GM18498 (cell line): ENCODE measurements around the gene ZNF69.
"Not testable (repeated sequence)": the region's sequence is repeated elsewhere in the genome, so short reads cannot be mapped to it uniquely, and the experiment has no call there.

ENCODE experiments used
- ATAC-seq: cut with Tn5 transposase; IDR thresholded peaks from one replicate; pipeline ENCODE4 v1.9.1; 2021; ENCODE audit warnings: mild to moderate bottlenecking, moderate library complexity; ENCODE audit not compliant: unreplicated experiment

The ZNF69 gene

DNA sequence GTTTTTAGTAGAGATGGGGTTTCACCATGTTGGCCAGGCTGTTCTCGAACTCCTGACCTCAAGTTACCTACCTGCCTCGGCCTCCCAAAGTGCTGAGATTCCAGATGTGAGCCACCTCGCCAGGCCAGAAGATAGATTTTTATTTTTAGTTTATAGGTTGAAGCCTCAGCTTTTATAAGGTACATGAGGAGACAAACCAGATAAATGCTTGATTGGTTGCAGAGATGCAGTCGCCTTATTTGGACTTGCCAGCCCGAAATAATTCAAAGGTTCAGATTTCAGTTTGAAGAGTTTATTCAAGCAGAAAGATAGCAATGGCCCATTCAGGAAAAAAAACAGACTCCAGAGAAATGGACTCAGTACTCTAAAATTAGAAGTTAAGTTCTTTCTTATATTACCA is 3.1 kb downstream of the ZNF69 start:
- no peak for ATAC-seq

DNA sequence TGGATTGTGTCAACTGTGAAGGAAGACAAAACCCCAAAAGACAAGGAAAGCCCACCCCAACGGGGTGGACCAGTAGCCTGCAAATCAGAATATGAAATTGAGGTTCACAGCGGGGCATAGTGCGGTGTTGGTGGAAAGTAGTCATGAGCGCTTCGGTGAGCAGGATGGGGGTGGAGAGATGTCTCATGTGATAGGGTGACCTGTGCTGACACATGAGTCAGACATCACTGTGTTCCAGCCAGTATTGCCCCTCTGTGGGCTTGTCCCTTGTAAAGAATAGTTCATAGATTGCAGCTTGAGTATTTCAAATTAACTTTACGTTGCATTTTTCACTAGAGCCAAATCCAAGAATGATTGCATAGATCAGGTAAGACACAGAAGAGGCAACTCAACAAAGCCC is 7.3 kb downstream of the ZNF69 start:
- no peak for ATAC-seq

DNA sequence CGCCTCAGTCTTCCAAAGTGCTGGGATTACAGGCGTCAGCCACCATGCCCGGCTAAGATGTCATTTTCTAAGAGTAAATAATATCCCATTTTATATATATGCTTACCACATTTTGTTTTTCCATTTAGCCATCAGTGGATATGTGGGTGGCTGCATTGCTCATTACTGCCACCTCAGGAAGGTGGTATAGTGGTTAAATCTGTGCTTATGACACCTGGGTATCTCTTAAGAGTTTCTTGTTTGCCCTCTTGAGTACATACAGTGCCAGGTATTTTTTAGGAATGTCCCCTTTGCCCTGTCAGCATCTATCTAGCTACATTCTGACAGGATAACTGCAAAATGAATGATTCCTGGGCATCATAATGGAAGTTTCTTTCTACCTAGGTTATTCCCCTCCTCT is 14.6 kb downstream of the ZNF69 start:
- no peak for ATAC-seq

DNA sequence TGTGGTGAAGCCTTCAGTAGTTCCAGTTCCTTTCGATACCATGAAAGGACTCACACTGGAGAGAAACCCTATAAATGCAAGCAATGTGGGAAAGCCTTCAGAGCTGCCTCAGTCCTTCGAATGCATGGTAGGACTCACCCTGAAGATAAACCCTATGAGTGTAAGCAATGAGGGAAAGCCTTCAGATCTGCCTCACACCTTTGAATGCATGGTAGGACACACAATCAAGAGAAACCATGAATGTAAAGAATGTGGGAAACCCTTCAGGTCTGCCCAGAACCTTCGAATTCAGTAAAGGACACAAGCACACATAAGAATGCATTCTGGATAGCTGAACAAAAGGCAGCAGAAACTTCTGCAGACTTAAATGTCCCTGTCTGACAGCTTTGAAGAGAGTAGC is 18.3 kb downstream of the ZNF69 start:
- no peak for ATAC-seq

DNA sequence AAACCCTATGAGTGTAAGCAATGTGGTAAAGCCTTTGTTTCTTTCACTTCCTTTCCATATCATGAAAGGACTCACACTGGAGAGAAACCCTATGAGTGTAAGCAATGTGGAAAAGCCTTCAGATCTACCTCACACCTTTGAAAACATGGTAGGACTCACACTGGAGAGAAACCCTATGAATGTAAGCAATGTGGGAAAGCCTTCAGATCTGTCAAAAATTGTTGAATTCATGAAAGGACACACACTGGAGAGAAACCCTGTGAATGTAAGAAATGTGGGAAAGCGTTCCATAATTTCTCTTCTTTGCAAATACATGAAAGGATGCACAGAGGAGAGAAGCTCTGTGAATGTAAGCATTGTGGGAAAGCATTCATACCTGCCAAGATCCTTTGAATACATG is 24.4 kb downstream of the ZNF69 start:
- not testable (repeated sequence) for ATAC-seq

DNA sequence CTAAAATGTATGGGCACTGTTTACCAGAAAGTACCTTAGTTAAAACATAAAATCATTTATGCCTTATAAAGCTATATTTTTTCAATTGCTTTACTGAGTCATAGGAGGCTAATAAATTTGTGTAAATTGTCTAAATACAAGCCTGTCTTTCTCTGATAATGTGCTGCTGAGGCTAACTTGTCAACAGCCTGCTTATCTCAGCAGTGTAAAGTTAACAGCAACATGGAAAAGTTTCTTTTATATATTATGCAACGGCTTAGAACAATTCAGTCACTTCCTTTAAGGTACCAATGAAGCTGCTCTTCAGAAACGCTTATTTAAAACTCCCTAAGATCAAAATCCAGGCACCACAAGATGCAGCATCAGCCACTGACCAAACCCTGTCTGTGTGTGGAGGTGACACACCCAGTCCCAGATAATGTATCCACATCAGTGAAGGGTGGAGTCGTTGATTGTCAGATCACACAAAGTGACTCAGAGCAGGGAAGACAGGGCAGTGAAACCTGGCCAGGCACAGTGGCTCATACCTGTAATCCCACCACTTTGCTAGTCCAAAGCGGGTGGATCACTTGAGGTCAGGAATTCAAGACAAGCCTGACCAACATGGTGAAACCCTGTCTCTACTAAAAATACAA is 27.0 kb downstream of the ZNF69 start:
- not testable (repeated sequence) for ATAC-seq

DNA sequence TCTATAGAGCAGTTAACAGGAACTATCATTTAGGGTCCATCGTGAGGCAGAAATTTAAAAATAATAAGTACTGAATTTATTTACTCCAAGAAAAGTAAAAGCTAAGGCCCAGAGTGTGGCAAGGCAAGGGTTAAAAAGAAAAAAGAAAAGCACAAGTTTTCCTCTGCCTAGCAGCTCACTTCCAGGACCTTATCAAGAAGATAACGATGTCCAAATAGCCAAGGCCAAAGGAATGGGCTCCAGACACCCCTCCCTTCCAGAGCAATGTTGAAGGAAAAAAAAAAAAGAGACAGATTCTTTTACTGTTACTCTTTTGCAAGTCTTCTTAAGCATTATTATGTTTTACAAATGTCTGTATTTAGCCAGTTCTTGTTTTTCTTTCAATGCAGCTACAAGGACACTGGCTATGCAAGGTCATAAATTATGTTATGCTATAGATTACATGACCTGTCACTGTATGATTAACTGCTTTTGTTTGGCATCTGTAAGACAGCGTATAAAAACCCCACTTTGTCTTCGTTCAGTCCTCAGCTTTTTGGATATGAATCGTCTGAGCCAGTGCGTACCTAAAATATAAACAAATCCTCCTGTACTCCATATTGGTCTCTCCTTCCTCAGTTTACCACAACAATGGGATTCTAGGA is 34.4 kb downstream of the ZNF69 start:
- ATAC-seq, result no peak

DNA sequence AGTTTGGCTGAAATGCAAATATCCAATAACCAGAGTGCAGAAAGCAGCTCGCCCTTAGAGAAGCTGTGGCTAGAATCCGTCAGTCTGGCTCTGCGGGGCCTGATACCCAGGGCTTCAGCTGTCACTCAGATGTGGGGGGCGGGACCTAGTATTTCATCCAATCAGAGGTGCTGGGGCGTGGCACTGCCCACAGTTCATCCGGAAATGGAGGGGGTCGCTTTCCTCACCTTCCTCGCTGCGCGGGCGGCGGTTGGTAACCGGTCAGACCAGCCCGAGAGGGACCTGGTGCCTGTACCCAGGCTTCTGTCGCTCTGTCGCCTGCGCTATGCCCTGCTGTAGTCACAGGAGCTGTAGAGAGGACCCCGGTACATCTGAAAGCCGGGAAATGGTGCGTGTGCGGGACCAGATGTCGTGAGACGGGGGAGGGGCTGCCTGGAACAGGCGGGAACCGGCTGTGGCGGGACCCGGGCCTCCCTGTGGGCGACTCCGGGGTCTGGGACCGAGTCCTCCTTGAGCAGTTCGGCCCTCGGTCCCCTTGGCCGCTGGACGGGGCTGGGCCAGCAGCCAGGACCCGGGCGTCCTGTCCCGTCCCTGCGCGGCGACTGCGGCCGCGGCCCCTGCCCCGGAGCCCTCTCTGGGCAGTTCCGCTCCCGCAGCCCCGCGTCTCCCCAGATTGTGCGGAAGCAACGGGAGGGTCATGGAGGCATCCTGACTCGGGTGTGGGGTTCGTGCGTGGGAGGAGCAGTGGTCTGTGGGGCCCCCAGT is 37.5 kb downstream of the ZNF69 start, which contains the start of gene ZNF700:
TSS of gene ZNF700 (plus strand) at position 222 of the 765 bp plus-strand sequence. CDS start at position 326, 104 bp downstream.
- peak; percentile 85 for ATAC-seq

DNA sequence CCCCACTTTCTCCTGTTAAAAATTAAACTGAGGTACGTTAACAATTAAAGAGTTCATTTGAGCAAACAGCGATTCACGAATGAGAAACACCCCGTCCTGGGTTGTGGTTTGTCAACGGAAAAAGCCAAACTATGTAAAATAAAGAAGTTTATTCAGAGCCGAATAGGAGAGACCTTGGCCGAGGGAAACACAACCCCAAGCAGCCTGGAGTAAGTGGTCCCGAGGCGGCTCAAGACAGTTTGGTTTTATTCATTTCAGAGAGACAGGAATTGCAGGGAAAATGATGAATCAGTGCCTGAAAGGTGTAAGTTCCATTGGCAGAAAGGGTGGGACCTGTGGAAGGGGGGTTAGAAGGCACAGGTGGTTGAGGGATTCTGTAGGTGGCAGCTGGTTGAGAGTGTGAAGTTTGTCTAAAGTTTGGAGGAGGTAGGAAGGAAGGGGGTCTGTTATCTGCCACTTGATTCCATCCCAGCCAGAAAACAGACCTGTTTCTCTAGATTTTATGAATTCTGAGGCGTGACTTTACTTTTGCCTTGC is 38.1 kb downstream of the ZNF69 start:
- ATAC-seq, result not testable (repeated sequence)

DNA sequence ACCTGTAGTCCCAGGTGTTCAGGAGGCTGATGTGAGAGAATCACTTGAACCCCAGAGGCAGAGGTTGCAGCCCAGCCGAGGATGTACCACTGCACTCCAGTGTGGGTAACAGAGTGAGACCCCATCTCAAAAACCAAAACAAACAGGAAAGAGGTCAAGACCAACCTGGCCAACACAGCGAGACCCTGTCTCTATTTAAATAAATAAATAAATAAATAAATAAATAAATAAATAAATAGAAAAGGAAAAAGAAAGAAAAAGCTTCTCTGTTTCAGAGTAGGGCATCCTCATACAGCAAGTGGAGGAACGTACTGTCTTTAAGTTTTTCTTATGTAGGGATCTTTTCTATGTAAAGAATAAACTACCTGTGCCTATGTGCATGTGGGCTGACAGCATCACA is 39.6 kb downstream of the ZNF69 start:
- no peak for ATAC-seq

DNA sequence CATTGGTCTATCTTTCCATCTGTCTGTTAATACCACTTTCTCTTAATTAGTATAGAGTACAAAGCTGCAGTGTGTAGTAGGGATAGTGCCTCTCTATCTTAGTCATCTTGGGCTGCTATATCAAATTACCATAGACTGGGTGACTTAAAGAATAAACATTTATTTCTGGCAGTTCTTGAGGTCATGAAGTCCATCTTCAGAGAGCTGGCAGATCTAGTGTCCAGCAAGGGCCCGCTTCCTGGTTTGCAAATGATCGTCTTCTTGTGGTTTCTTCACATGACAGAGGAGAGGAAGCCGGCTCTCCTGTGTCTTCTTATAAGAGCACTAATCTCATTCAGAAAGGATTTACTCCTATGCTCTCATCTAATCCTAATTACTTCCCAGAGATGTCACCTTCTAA is 43.5 kb downstream of the ZNF69 start:
- ATAC-seq, result no peak

DNA sequence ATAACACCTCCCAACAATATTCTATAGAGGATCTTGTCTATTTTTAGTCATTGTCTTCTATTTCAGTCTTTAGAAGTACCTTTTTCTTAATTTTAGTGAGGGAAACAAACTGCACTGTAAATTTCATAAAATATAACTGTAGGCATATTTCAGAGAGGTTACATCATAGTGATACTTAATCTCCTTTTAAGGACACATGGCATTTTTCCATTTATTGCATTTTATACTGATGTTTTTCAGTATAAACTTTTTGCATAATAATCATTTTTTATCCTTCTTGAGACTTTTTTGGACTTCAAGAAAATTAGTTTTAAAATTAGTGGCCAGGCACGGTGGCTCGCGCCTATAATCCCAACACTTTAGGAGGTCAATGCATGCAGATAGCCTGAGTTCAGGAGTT is 43.9 kb downstream of the ZNF69 start:
- no peak for ATAC-seq

DNA sequence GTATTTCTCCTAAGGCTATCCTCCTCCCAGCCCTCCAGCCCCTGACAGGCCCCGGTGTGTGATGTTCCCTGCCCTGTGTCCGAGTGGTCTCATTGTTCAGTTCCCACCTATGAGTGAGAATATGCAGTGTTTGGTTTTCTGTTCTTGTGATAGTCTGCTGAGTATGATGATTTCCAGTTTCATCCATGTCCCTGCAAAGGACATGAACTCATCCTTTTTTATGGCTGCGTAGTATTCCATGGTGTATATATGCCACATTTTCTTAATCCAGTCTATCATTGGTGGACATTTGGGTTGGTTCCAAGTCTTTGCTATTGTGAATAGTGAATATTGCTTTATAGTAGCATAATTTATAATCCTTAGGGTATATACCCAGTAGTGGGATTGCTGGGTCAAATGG is 48.2 kb downstream of the ZNF69 start:
- not testable (repeated sequence) for ATAC-seq

DNA sequence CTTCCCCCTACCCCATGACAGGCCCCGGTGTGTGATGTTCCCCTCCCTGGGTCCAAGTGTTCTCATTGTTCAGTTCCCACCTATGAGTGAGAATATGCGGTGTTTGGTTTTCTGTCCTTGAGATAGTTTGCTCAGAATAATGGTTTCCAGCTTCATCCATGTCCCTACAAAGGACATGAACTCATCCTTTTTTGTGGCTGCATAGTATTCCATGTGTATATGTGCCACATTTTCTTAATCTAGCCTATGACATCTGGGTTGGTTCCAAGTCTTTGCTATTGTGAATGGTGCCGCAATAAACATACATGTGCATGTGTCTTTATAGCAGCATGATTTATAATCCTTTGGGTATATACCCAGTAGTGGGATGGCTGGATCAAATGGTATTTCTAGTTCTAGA is 50.8 kb downstream of the ZNF69 start:
- not testable (repeated sequence) for ATAC-seq

DNA sequence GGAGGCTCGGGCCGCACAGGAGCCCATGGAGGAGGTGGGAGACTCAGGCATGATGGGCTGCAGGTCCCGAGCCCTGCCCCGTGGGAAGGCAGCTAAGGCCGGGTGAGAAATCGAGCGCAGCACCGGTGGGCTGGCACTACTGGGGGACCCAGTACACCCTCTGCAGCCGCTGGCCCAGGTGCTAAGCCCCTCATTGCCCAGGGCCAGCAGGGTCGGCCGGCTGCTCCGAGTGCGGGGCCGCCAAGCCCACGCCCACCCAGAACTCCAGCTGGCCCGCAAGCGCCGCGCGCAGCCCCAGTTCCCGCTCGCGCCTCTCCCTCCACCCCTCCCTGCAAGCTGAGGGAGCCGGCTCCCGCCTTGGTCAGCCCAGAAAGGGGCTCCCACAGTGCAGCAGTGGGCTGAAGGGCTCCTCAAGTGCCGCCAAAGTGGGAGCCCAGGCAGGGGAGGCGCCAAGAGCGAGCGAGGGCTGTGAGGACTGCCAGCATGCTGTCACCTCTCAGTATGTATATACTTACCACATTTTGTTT is 53.8 kb downstream of the ZNF69 start:
- ATAC-seq, result not testable (repeated sequence)

DNA sequence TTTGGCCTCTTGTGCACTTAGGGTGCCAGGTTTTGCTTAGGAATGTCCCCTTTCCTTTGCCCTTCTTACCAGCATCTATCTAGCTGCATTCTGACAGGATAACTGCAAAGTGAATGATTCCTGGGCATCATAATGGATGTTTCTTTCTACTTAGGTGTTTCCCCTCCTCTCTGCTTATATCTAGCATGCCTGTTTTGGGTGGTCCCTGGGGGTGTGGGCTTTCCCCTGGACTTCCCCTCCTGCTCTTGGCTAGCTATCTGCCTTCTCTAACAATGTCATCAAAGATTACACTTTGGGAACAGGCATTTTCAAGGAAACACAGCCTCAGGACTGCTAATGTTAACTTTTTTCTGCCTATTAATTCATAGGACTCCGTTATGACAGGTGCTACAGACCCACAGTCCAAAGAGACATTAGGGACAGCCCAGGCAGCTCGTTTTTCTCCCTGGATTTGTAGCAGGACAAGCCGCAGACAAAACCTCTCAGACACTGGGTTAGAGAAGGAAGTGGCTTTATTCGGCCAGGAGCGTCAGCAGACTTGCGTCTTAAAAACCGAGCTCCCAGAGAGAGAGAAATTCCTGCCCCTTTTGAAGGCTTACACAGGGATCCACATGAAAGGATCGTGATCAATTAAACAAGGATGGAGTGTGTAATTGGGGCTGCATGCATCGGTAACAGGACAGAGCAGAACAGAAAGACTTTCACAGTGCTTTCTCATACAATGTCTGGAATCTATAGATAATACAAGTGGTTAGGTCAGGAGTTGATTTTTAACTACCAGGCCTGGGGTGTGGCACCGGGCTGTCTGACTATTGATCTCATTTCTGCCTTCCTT is 54.6 kb downstream of the ZNF69 start:
- ATAC-seq, result no peak

DNA sequence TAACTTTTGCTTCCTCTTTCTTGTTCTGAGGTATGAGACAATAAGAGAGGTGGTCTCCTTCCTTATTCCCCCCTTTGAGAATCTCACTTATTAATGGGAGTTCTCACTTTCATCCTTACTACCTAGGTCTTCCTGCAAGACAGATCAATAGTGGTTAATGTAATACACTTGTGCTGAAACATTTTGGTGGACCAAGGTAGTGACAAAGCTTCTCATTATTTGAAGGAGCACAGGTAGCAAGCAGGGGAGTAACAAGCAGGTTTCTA is 55.2 kb downstream of the ZNF69 start:
- ATAC-seq, result no peak

DNA sequence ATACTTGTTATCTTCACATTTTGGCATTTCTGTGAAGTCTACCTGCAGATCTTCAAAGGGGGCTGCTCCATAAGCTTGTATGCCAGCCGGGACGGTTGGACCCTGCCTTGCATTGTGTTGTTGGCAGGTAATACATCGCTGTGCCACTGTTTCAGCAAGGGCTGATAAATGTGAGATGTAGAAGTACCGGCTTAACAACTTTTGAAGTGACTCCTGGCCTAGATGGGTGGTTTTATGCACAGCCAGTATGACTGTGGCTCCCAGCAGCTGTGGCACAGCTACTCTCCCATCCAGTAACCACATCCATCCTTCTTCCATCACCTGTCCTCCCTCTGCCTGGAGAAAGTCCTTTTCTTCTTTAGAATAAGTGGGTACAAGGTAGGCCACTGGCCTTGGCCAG is 57.1 kb downstream of the ZNF69 start:
- no peak for ATAC-seq

DNA sequence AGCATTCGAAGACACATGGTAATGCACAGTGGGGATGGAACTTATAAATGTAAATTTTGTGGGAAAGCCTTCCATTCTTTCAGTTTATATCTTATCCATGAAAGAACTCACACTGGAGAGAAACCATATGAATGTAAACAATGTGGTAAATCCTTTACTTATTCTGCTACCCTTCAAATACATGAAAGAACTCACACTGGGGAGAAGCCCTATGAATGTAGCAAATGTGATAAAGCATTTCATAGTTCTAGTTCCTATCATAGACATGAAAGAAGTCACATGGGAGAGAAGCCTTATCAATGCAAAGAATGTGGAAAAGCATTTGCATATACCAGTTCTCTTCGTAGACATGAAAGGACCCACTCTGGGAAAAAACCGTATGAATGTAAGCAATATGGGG is 61.1 kb downstream of the ZNF69 start:
- ATAC-seq, result no peak

DNA sequence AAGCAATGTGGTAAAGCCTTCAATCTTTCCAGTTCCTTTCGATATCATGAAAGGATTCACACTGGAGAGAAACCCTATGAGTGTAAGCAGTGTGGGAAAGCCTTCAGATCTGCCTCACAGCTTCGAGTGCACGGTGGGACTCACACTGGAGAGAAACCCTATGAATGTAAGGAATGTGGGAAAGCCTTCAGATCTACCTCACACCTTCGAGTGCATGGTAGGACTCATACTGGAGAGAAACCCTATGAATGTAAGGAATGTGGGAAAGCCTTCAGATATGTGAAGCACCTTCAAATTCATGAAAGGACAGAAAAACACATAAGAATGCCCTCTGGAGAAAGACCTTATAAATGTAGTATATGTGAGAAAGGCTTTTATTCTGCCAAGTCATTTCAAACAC is 61.6 kb downstream of the ZNF69 start:
- ATAC-seq, result no peak

DNA sequence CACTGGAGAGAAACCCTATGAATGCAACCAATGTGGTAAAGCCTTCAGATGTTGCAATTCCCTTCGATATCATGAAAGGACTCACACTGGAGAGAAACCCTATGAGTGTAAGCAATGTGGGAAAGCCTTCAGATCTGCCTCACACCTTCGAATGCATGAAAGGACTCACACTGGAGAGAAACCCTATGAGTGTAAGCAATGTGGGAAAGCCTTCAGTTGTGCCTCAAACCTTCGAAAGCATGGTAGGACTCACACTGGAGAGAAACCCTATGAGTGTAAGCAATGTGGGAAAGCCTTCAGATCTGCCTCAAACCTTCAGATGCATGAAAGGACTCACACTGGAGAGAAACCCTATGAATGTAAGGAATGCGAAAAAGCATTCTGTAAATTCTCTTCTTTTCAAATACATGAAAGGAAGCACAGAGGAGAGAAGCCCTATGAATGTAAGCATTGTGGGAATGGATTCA is 62.1 kb downstream of the ZNF69 start:
- not testable (repeated sequence) for ATAC-seq
